Placental pericyte (primary cell): ENCODE data around the gene DDI2. TPM values are rescaled to one million over a fixed set of nuclear protein-coding genes. Genes with fewer than 3 reads are reported as not detected.

Experiments used
- small RNA-seq: library from RNA; depleted of rRNA; stranded (forward); fragments of <200 nt; gene quantifications from one replicate; pipeline ENCODE3, GENCODE V24; 2012; ENCODE audit warnings: low replicate concordance
- total RNA-seq: library from RNA; depleted of rRNA; stranded (reverse); fragments of >200 nt; gene quantifications from 2 replicates; pipeline ENCODE4 v1.2.3, GENCODE V29; 2012

The DDI2 gene
- 19.0 and 25.5 TPM in 2 replicates for total RNA-seq

DNA sequence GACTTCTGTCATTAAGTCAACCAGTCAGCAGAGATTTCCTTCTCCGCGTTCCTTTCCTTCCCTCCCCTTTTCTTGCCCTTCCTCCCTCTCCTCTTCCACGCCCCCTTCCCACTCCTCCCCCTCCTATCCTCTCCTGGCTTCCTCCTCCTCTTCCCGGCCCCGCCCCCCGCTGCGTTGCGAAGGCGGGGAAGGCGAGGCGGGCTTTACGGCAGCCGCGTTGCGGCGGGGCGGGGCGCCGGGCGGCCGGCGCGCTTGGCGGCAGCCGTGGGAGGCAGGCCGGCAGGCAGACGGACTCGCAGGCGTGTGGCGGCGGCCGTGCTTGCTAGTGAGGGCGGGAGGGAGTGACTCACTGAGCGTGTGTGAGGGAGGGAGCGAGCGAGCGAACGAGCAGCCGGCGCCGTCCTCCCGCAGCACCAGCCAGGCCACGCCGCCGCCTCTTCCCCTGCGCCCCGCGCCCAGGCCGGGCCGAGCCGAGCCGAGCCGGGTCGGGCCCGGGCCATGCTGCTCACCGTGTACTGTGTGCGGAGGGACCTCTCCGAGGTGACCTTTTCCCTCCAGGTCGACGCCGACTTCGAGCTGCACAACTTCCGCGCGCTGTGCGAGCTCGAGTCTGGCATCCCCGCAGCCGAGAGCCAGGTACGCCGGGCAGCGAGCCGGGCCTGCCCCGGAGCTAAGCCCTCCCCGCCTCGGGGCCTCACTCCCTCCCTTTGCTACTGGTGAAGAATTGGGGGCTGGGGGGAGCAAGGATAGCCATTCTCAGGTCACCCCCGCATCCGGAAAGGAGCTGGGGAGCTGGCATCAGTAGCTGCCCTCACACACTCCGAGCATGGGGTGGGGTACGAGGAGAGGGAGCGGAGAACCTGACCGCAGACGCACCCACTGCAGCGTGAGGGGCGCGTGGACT lies at the start of gene DDI2:
TSS of gene DDI2 (plus strand) at position 286 of the 904 bp plus-strand sequence. CDS start at position 499, 213 bp downstream.

GRCh38 chr1:15584489-15585363 lies 32.5 kb upstream of the DDI2 start, which contains the start of gene AGMAT:
Gene AGMAT (minus strand): TSS chr1:15585051. CDS start chr1:15584967, 84 bp downstream.

DNA sequence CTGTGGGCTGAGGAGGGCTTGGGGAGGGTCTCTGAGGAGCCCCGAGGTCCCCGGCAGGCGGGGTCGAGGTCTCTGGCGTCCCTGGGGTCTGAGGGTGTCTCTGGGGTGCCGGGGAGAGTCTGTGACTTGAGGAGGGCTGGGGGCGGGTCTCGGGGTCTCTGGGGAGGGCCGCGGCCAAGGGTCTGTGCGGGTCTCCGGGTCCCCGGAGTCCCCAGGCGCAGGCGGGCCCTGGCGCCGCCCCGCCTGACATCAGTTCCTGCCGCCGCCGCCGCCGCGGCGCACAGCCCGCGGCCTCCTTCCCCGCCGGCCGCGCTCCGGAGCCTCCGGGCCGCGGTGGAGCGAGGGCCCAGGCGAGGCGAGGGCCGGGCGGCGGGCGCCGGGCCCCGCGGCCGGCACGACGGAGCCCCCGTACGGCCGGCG lies 66.8 kb downstream of the DDI2 start, which contains the start of gene PLEKHM2:
TSS of gene PLEKHM2 (plus strand) at position 279 of the 420 bp plus-strand sequence. CDS start 239 bp downstream, outside the sequence.

Small RNA genes within 50 kb of the gene (small RNA-seq; reads per million reads assigned to genes)
- gene AL121992.2 (not detected), gene CD24P1 (not detected), gene RNU7-179P (not detected)

Other genes starting within 250 kb of the DDI2 start
- 27.8 and 135 TPM in 2 replicates for gene EFHD2, start 207.6 kb upstream of the DDI2 start, total RNA-seq
- not detected in 2 replicates for gene CTRC, start 179.0 kb upstream of the DDI2 start, total RNA-seq
- gene CELA2A, start 160.7 kb upstream of the DDI2 start, total RNA-seq = 0.44 TPM in 1 of 2 replicates, not detected in the other
- gene CELA2B, start 141.4 kb upstream of the DDI2 start, total RNA-seq = not detected in 2 replicates
- gene CASP9, start 93.2 kb upstream of the DDI2 start, total RNA-seq = 8.0 and 9.8 TPM in 2 replicates
- 20.0 and 23.4 TPM in 2 replicates for gene DNAJC16, start 90.6 kb upstream of the DDI2 start, total RNA-seq
- 0.44 and 2.3 TPM in 2 replicates for gene AGMAT, start 32.4 kb upstream of the DDI2 start, total RNA-seq
- gene PLEKHM2, start 66.9 kb downstream of the DDI2 start, total RNA-seq = 62.7 and 95.0 TPM in 2 replicates
- 0.22 and 0.43 TPM in 2 replicates for gene SLC25A34, start 118.8 kb downstream of the DDI2 start, total RNA-seq
- not detected in 2 replicates for gene TMEM82, start 125.0 kb downstream of the DDI2 start, total RNA-seq
- 152 and 186 TPM in 2 replicates for gene FBLIM1, start 141.3 kb downstream of the DDI2 start, total RNA-seq
- 0.72 and 2.0 TPM in 2 replicates for gene UQCRHL, start 190.2 kb downstream of the DDI2 start, total RNA-seq
- gene SPEN, start 230.2 kb downstream of the DDI2 start, total RNA-seq = 26.7 and 34.9 TPM in 2 replicates